Breast epithelium (tissue), 3 donors: ENCODE measurements around the gene ZNF687.
"Not testable (repeated sequence)": the region's sequence is repeated elsewhere in the genome, so short reads cannot be mapped to it uniquely, and the experiment has no call there.

ENCODE experiments used
- CTCF ChIP-seq, 3 donors: fragments of 450-650 bp; IDR thresholded peaks; one replicate each; pipeline ENCODE4 v1.5.1; 2016 to 2017; ENCODE audit warnings: antibody characterized with exemption in 3 of 3, mild to moderate bottlenecking in 3 of 3, moderate library complexity in 3 of 3
- POLR2A ChIP-seq: fragments of 450-650 bp; IDR thresholded peaks from one replicate; pipeline ENCODE4 v1.6.1; 2016; ENCODE audit warnings: antibody characterized with exemption, mild to moderate bottlenecking, moderate library complexity
- POLR2AphosphoS5 ChIP-seq, 3 donors: sonication (generic); formaldehyde crosslinking; IDR thresholded peaks; one replicate each; pipeline ENCODE4 v1.6.1; 2017; ENCODE audit warnings: antibody characterized with exemption in 3 of 3

GRCh38 chr1:151275341-151275740 is 6.8 kb upstream of the ZNF687 start:
- not testable (repeated sequence) for TF ChIP-seq CTCF (IDR thresholded peaks at IDR 0.05); POLR2A; POLR2AphosphoS5 (IDR thresholded peaks at IDR 0.05)
